Measurements from ENCODE around the gene SSR3.

Gene SSR3

DNA sequence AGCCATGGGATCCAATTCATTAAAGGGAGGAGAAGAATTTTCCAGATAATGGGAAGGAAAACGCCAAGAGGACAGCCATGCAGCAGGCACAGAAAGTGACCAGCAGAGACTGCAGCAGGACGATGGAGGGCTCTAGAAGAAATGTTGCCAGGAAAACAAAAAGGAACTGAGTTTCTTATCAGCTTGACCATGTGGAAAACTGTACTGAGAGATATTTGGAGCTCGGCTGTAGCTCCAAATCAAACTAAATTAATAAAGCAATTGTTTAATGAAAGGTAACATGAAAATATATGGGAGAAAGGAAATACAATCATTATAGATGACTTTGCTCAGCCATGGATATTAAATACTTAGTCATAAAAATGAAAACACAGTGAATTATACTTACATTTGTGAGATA lies 63.7 kb downstream of the SSR3 start:
- DNase-seq (ENCODE audit: low spot score): no peak
